H9 (cell line): ENCODE results near the gene ST3GAL6. TPM values are rescaled to one million over a fixed set of nuclear protein-coding genes. Genes with fewer than 3 reads are reported as not detected.

Experiments used
- DNase-seq: peaks from one replicate; pipeline ENCODE4 v3.0.0-alpha.2; 2017
- H2AFZ ChIP-seq: one replicate; pipeline ENCODE4 v1.6.1; 2013; ENCODE audit warnings: mild to moderate bottlenecking, low read length, control low read depth, moderate library complexity
- H2AK5ac ChIP-seq: 2 replicates; pipeline ENCODE4 v1.6.1; 2013; ENCODE audit warnings: low read length, control low read depth, mixed read lengths; ENCODE audit not compliant: insufficient read length
- H2BK120ac ChIP-seq: one replicate; pipeline ENCODE4 v1.6.1; 2013; ENCODE audit warnings: low read depth, mild to moderate bottlenecking, low read length, control low read depth, inconsistent platforms; ENCODE audit not compliant: poor library complexity, severe bottlenecking
- H2BK12ac ChIP-seq: 2 replicates; pipeline ENCODE4 v1.6.1; 2013; ENCODE audit warnings: low read length, control low read depth, mixed read lengths, low read depth; ENCODE audit not compliant: insufficient read length
- H2BK15ac ChIP-seq: 2 replicates; pipeline ENCODE4 v1.6.1; 2013; ENCODE audit warnings: low read depth, low read length, control low read depth
- H2BK20ac ChIP-seq: one replicate; pipeline ENCODE4 v1.6.1; 2013; ENCODE audit warnings: low read depth, mild to moderate bottlenecking, low read length, control low read depth, inconsistent platforms; ENCODE audit not compliant: poor library complexity, severe bottlenecking
- H2BK5ac ChIP-seq: 2 replicates; pipeline ENCODE4 v1.6.1; 2013; ENCODE audit warnings: low read length, control low read depth, mixed read lengths; ENCODE audit not compliant: insufficient read length
- H3K14ac ChIP-seq: 2 replicates; pipeline ENCODE4 v1.6.1; 2013; ENCODE audit warnings: low read length, control low read depth; ENCODE audit not compliant: insufficient read depth
- H3K18ac ChIP-seq: 2 replicates; pipeline ENCODE4 v1.6.1; 2013; ENCODE audit warnings: low read depth, mild to moderate bottlenecking, mixed read lengths, low read length, control low read depth; ENCODE audit not compliant: insufficient read length
- H3K23ac ChIP-seq: 2 replicates; pipeline ENCODE4 v1.6.1; 2013; ENCODE audit warnings: low read length, control low read depth, mixed read lengths, low read depth; ENCODE audit not compliant: insufficient read length
- H3K23me2 ChIP-seq: 2 replicates; pipeline ENCODE4 v1.6.1; 2013; ENCODE audit warnings: low read depth, mild to moderate bottlenecking, mixed read lengths, low read length, control low read depth; ENCODE audit not compliant: insufficient read length, poor library complexity, severe bottlenecking
- H3K27ac ChIP-seq: 2 replicates; pipeline ENCODE4 v1.5.1; 2013; ENCODE audit warnings: low read length, control low read depth, mixed read lengths, low read depth; ENCODE audit not compliant: insufficient read length
- H3K27me3 ChIP-seq: 2 replicates; pipeline ENCODE4 v1.6.1; 2013; ENCODE audit warnings: low read length, control low read depth, inconsistent platforms; ENCODE audit not compliant: insufficient read depth
- H3K4ac ChIP-seq: 2 replicates; pipeline ENCODE4 v1.6.1; 2013; ENCODE audit warnings: low read depth, mild to moderate bottlenecking, control low read depth, inconsistent platforms, low read length, moderate library complexity
- H3K4me1 ChIP-seq: 2 replicates; pipeline ENCODE4 v1.6.1; 2013; ENCODE audit warnings: low read length, control low read depth, inconsistent platforms; ENCODE audit not compliant: insufficient read depth
- H3K4me2 ChIP-seq: 2 replicates; pipeline ENCODE4 v1.6.1; 2013; ENCODE audit warnings: low read length, control low read depth, mixed read lengths; ENCODE audit not compliant: insufficient read length, insufficient read depth
- H3K56ac ChIP-seq: 2 replicates; pipeline ENCODE4 v1.6.1; 2013; ENCODE audit warnings: low read depth, mild to moderate bottlenecking, mixed read lengths, low read length, control low read depth; ENCODE audit not compliant: insufficient read length
- H3K79me1 ChIP-seq: 2 replicates; pipeline ENCODE4 v1.6.1; 2013; ENCODE audit warnings: low read depth, mild to moderate bottlenecking, moderate library complexity, low read length, control low read depth, inconsistent platforms; ENCODE audit not compliant: insufficient read depth, poor library complexity, severe bottlenecking
- H3K79me2 ChIP-seq: 2 replicates; pipeline ENCODE4 v1.6.1; 2013; ENCODE audit warnings: low read length, control low read depth, inconsistent platforms; ENCODE audit not compliant: insufficient read depth
- H3K9ac ChIP-seq: 2 replicates; pipeline ENCODE4 v1.6.1; 2013; ENCODE audit warnings: low read length, control low read depth, mixed read lengths; ENCODE audit not compliant: insufficient read length; ENCODE audit errors: extremely low read depth
- H3K9me3 ChIP-seq: one replicate; pipeline ENCODE4 v1.6.1; 2013; ENCODE audit warnings: low read depth, low read length, inconsistent platforms; ENCODE audit not compliant: control insufficient read depth
- H3T11ph ChIP-seq: one replicate; pipeline ENCODE4 v1.6.1; 2013; ENCODE audit warnings: mild to moderate bottlenecking, low read length, control low read depth, inconsistent platforms
- H4K20me1 ChIP-seq: one replicate; pipeline ENCODE4 v1.6.1; 2013; ENCODE audit not compliant: control insufficient read depth, insufficient read length, insufficient read depth
- H4K5ac ChIP-seq: 2 replicates; pipeline ENCODE4 v1.6.1; 2013; ENCODE audit warnings: low read depth, mild to moderate bottlenecking, mixed read lengths, low read length, control low read depth; ENCODE audit not compliant: insufficient read length
- H4K8ac ChIP-seq: replicated peaks from 2 replicates; pipeline ENCODE4 v1.6.1; 2013; ENCODE audit warnings: low read length, control low read depth, mixed read lengths, low read depth; ENCODE audit not compliant: insufficient read length
- H4K91ac ChIP-seq: 2 replicates; pipeline ENCODE4 v1.6.1; 2013; ENCODE audit warnings: low read depth, mild to moderate bottlenecking, moderate library complexity, mixed read lengths, low read length, control low read depth; ENCODE audit not compliant: insufficient read length
- H3K27ac Mint-ChIP-seq, 3 experiments: 2 replicates in 2 of 3; 3 replicates in 1 of 3; pipeline ENCODE4 v1.8.0; 2020 to 2021; ENCODE audit warnings: mixed read lengths in 3 of 3, mild to moderate bottlenecking in 1 of 3, moderate library complexity in 1 of 3
- H3K27me3 Mint-ChIP-seq: 2 replicates; pipeline ENCODE4 v1.8.0; 2021; ENCODE audit warnings: low read depth, mild to moderate bottlenecking, moderate library complexity, mixed read lengths
- H3K36me3 Mint-ChIP-seq, 3 experiments: 2 replicates in 2 of 3; 3 replicates in 1 of 3; pipeline ENCODE4 v1.8.0; 2020 to 2021; ENCODE audit warnings: low read depth in 3 of 3, mixed read lengths in 3 of 3; ENCODE audit not compliant: insufficient read depth in 1 of 3
- H3K4me1 Mint-ChIP-seq, 2 experiments: 2 replicates each; pipeline ENCODE4 v1.8.0; 2020; ENCODE audit warnings: mixed read lengths in 2 of 2
- H3K4me3 Mint-ChIP-seq, 2 experiments: 2 replicates in 1 of 2; 3 replicates in 1 of 2; pipeline ENCODE4 v1.8.0; 2020 to 2021; ENCODE audit warnings: mild to moderate bottlenecking in 2 of 2, mixed read lengths in 2 of 2, moderate library complexity in 1 of 2
- H3K9me3 Mint-ChIP-seq, 2 experiments: 2 replicates in 1 of 2; 3 replicates in 1 of 2; pipeline ENCODE4 v1.8.0; 2020; ENCODE audit warnings: mild to moderate bottlenecking in 2 of 2, mixed read lengths in 2 of 2, moderate library complexity in 1 of 2
- WGBS: extraction: QIAGEN DNeasy Blood & Tissue Kit; methylation state at CpG from one replicate; pipeline ENCODE4 v1.1.7; 2013; ENCODE audit warnings: missing lambda C conversion rate, low lambda C conversion rate, mixed read lengths; ENCODE audit not compliant: insufficient read length; ENCODE audit errors: extremely low coverage; 5-methylcytosine and 5-hydroxymethylcytosine counted together
- total RNA-seq: library from RNA; stranded (reverse); gene quantifications from 2 replicates; pipeline ENCODE4 v1.2.1, GENCODE V29; 2021
- TF ChIP-seq, protein P1 (sequence below): fragments of 200-600 bp; sonication (generic); conservative IDR thresholded peaks from 3 replicates; pipeline ENCODE4 v1.8.0; 2021; ENCODE audit warnings: antibody characterized with exemption, mild to moderate bottlenecking

ST3GAL6 gene
- total RNA-seq, 1 experiment from 2014 or later: 6.4 TPM

GRCh38 chr3:98796334-98796733 is 33.2 kb downstream of the ST3GAL6 start:
- Histone ChIP-seq H4K5ac (no peak overlapping the region), H3K56ac (no peak overlapping the region), H3K23ac (no peak overlapping the region), H3K14ac (no peak overlapping the region), H4K20me1 (no peaks in the 10 kb centered on the region), H3K4me1 (no peaks in the 10 kb centered on the region), H4K8ac (no peak overlapping the region), H2BK15ac (no peak overlapping the region), H3K27me3 (no peaks in the 10 kb centered on the region), H3K23me2 (no peaks in the 10 kb centered on the region), H4K91ac (no peak overlapping the region), H3K4me2 (no peak overlapping the region), H3K4ac (no peak overlapping the region), H3T11ph (no peak overlapping the region), H3K9me3 (no peaks in the 10 kb centered on the region), H2BK5ac (no peak overlapping the region), H2AK5ac (no peak overlapping the region), H3K79me1 (no peaks in the 10 kb centered on the region), H2BK120ac (no peak overlapping the region), H3K18ac (no peak overlapping the region), H3K9ac (no peak overlapping the region), H3K27ac (no peak overlapping the region), H2BK20ac (no peak overlapping the region), H3K79me2 (no peaks in the 10 kb centered on the region), H2BK12ac (no peak overlapping the region), H2AFZ (no peak overlapping the region)
- Mint-ChIP-seq H3K4me3 (no peak overlapping the region), H3K36me3 (peaks cover 2 to 30% (median 27%) of the 10 kb centered on the region in 3 experiments; a peak in 6 of 7 replicates), H3K4me1 (peaks cover 4 to 6% of the 10 kb centered on the region in 2 experiments; a peak in 3 of 4 replicates), H3K27me3 (no peaks in the 10 kb centered on the region), H3K9me3 (no peaks in the 10 kb centered on the region), H3K27ac (peak overlapping the region in 2 of 3 experiments; percentile 50 to 52; a peak in 2 of 7 replicates)
- WGBS: no CpG with 5 or more reads among the region's 5 CpGs
- TF ChIP-seq, protein P1, sequence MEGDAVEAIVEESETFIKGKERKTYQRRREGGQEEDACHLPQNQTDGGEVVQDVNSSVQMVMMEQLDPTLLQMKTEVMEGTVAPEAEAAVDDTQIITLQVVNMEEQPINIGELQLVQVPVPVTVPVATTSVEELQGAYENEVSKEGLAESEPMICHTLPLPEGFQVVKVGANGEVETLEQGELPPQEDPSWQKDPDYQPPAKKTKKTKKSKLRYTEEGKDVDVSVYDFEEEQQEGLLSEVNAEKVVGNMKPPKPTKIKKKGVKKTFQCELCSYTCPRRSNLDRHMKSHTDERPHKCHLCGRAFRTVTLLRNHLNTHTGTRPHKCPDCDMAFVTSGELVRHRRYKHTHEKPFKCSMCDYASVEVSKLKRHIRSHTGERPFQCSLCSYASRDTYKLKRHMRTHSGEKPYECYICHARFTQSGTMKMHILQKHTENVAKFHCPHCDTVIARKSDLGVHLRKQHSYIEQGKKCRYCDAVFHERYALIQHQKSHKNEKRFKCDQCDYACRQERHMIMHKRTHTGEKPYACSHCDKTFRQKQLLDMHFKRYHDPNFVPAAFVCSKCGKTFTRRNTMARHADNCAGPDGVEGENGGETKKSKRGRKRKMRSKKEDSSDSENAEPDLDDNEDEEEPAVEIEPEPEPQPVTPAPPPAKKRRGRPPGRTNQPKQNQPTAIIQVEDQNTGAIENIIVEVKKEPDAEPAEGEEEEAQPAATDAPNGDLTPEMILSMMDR: no peak
- DNase-seq: no peak
